LHCN-M2 (cell line): Measurements from ENCODE around the gene DNAJB8. TPM values are rescaled to one million over a fixed set of nuclear protein-coding genes. Genes with fewer than 3 reads are reported as not detected.

ENCODE experiments used
- DNase-seq: peaks from one replicate; pipeline ENCODE4 v3.0.0-alpha.2; 2012; ENCODE audit warnings: low read depth
- total RNA-seq: library from RNA; depleted of rRNA; stranded (reverse); fragments of >200 nt; gene quantifications from 2 replicates; pipeline ENCODE4 v1.2.3, GENCODE V29; 2014

Gene DNAJB8
- total RNA-seq, 1 experiment from 2014 or later: not detected

DNA sequence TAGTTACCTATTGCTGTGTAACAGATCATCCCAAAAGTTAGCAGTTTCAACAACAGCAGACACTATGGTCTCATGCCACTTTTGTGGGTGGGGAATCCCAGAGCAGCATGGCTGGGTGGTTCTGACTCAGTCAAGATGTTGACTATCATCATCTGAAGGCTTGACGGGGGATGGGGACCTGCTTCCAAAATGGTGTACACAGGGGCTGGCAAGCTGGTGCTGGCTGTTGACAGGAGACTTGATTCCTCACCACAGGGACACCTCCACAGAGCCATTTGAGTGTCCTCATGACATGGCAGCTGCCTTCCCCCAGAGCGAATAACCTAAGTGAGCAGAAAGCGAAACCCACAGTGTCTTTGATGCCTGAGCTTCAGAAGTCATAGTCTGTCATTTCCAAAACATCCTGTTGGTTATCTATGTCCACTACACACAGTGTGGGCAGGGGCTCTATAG, 19.1 kb downstream of the DNAJB8 start:
- DNase-seq: no peak

- DNase-seq: no peak
Measured at GRCh38 chr3:128446821-128447220, 19.9 kb downstream of the DNAJB8 start.

DNA sequence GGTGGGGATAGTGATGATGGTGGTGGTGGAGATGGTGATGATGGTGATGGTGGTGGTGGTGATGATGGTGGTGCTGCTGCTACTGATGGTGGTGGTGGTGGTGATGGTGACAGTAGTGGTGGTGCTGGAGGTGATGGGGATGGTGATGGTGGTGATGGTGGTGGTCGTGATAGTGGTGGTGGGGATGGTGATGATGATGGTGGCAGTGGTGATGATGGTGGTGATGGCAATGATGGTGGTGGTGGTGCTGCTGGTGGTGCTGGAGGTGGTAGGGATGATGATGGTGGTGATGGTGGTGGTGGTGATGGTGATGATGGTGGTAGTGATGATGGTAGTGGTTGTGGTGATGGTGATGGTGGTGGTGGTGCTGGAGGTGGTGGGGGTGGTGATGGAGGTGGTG, 21.3 kb downstream of the DNAJB8 start:
- DNase-seq: no peak

- no peak for DNase-seq
Measured at GRCh38 chr3:128443771-128444170, 22.9 kb downstream of the DNAJB8 start.

DNA sequence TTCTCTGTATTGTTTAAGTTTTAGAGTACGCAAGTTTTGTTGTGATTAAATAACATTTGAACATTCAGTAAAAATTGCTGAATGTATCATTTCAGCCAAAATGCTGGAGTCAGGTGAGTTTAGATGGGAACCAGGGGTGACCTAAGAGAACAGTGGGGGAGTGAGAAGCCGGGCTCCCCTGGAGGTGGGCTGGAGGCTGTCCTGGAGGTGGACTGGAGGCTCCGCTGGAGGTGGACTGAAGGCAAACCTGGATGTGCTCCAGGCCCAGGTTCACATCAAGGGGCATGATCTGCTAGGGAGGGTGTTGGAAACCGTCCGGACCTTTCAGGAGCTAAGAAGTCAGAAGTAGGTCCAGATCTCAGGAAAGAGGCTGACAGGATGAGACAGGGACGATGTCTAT, 23.7 kb downstream of the DNAJB8 start:
- DNase-seq: no peak

- no peak for DNase-seq
Measured at GRCh38 chr3:128442070-128442469, 24.6 kb downstream of the DNAJB8 start.

DNA sequence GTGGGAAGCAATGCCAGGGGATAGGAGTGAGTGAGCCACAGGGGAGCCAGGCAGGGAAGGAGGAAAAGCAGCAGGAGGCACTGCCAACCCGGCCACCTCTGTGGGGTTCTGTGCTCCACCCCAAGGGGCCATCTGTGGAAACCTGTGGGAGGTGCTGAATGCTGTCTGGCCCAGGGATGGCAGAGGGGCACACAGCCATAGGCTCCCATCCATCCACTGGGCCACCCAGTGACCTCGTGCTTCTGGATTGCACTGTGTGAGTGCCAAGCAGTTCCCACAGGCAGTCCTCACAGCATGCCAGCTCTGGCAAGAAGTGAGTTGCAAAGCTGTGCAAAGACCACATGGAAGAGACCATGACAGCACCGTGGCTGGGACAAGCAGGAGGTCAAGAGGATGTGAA, 27.5 kb downstream of the DNAJB8 start:
- DNase-seq: no peak

GRCh38 chr3:128438488-128439072, 28.1 kb downstream of the DNAJB8 start:
- no peak for DNase-seq

GRCh38 chr3:128436214-128436613, 30.5 kb downstream of the DNAJB8 start:
- no peak for DNase-seq

- DNase-seq: no peak
Measured at GRCh38 chr3:128435561-128435960, 31.1 kb downstream of the DNAJB8 start.

- DNase-seq: no peak
Measured at GRCh38 chr3:128435058-128435457, 31.6 kb downstream of the DNAJB8 start.

- DNase-seq: no peak
Measured at GRCh38 chr3:128434524-128434923, 32.2 kb downstream of the DNAJB8 start.

GRCh38 chr3:128433837-128434165, 32.9 kb downstream of the DNAJB8 start:
- no peak for DNase-seq

DNA sequence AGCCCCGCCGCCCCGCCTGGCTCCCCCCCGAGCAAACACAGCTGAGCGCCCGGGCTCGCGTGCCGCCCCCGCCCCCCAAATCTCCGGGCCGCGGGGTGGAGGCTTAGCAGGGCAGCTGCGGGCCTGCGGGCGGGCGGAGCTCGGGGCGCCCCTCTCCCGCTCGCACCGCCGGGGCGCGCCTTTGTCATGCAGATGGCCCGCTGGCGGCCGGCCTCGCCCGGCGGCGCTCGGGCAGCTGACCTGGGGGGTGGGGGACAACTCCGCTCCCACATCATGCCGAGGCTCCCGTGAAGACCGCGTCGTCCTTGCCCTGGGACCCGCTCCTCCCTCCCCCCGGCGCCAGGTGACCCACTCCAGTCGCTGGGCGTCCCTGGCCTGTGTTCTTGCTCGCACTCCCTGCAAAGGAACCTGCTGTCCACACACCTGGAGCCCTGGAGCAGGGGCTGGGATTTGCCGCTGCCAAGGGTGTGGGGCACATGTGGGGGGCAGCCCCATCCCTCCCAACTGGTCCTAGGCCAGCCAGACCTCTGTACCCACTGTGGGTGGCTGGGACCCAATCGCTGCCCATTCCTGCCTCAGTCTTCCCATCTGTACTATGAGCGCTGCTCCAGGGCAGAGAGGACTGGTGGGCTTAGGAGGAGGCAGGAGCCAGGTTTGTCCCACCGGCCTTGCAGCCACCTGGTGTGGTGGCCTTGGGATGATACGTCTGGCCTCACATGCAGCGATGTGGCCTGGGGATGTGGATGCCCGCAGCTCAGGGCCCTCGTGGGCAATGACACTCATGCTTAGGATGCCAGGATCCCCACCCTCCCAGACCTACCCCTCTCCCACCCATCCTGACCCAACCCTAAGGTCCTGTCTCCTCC, 33.5 kb downstream of the DNAJB8 start:
- DNase-seq: no peak

DNA sequence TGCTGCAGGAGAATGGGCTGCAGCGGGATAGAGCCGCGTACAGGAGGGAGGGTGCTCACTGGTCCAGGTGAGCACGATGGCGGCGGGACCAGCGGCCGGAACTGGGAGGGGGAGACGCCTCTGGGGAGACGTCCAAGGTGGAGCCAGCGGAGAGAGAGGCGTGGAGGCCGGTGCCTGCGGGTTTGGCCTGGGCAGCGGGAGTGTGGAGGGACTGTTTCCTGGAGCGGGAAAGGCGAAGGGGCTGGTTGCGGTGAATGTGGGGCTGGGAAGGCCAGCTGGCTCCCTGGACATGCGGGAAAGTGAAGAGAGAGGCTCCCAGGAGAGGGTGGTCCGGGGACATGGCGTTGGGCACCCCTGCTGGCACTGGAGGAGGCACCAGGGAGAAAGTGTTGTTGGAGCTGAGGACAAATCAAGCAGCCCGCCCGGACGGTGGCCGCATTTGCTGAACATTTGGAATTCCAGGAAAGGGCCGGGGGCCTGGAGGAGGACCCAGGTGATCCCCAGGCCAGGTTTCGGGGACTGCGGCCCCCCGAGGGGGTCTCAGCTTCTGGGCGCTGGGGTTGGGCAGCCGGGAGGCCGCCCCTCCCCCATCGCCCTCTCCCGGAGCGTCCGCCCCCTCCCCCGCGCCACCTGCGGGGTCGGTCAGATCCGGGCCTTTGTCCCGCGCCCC, 34.3 kb downstream of the DNAJB8 start:
- no peak for DNase-seq

- no peak for DNase-seq
Measured at GRCh38 chr3:128431803-128432300, 34.8 kb downstream of the DNAJB8 start.

DNA sequence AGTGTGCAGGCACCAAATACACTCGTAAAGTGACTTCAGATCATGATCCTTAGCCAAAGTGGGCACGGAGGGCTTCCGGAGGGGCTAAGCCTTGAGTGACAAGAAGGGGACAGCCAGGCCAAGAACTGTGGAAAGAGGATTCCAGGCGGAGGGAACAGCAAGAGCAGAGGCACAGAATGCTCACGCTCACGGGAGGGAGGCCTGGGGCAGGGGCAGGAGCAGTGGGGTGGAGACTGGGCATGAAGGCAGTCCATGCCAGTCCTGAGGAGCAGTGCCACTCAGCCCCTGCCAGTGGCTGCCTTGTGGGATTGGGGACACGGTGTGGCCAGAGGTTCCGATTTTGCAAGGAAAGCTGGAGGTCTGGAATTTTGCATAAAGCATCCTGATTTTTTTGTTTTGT, 36.0 kb downstream of the DNAJB8 start:
- DNase-seq: no peak

DNA sequence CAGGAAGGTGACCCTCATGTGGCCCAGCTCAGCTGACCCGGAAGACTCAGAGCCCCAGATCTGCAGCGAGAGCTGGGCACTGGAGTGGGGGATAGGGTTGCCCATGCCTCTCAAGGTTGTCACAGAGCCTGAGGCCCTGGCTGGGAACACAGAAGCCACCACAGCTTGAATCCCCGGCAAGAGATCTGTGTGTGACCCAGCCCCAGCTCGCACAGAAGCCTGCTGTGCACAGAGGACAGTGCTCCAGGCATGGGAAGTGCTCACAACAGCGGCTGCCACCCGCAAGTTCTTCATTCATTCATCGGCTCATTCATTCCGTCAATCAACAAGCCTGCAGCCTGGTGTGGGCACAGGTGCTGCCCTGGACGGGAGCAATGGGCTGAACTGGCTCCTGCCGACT, 36.4 kb downstream of the DNAJB8 start:
- DNase-seq: no peak

DNA sequence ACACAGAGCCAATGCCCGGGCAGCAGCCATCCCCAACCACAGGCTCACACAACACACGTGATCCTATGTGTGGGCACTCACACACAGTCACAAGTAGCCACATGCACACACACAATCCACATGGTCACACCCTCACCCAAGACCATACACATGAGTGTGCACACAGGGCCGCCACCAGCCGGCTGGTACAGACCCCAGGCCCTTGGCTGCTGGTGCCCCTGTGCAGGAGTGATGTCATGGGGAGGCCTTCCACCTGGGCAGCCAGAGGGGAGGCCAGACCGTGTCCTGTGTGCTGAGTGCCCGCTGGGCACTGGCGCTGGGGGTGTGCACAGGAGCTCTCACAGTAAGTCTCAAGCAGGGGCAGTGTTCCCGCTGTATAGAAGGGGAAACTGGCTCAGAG, 36.9 kb downstream of the DNAJB8 start:
- no peak for DNase-seq

- no peak for DNase-seq
Measured at GRCh38 chr3:128429275-128429674, 37.4 kb downstream of the DNAJB8 start.

DNA sequence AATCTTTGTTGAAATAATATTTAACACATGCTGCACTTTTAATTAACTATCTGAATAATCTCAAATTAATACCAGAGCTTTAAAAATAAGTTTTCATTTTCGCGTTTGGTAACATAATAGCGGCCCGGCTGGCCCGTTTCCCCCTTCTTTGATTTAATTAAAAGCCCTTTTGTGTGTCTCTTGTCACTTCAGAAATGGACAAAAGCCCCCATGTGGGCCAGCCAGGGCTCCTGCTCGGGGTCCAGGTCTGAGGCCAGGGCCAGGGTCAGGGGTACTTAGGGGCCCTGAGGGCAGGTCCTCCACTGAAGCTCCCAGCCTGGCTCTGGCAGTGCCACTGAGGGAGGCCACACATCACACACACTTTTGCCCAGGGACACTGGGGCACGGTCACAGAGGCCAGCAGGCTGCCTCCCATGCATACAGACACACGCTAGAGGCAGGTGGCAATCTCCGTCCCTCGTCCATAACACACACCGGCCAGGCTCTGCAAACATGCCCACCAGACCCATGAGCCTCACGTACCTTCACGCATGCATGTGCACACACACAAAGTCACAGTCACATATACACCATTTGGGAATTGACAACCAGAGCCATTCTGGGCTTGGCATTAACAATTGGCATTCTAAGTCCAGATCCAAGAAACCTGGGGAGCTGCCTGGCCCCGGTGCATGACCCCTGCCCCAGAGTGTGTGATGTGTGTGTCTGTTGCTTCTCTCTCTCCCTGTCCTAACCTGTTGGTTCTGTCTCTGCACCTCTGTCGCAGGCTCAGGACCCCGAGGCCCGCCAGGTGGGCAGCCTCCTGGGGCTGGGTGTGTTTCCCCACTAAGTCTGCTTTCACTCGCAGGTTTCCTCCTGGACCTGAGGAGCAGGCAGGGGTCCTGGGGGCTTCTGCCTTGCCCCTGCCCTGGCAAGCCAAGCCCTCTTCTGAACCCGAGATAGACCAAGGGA, 38.5 kb downstream of the DNAJB8 start:
- DNase-seq: no peak
